ENCODE data around the gene RPTOR.

The RPTOR gene

DNA sequence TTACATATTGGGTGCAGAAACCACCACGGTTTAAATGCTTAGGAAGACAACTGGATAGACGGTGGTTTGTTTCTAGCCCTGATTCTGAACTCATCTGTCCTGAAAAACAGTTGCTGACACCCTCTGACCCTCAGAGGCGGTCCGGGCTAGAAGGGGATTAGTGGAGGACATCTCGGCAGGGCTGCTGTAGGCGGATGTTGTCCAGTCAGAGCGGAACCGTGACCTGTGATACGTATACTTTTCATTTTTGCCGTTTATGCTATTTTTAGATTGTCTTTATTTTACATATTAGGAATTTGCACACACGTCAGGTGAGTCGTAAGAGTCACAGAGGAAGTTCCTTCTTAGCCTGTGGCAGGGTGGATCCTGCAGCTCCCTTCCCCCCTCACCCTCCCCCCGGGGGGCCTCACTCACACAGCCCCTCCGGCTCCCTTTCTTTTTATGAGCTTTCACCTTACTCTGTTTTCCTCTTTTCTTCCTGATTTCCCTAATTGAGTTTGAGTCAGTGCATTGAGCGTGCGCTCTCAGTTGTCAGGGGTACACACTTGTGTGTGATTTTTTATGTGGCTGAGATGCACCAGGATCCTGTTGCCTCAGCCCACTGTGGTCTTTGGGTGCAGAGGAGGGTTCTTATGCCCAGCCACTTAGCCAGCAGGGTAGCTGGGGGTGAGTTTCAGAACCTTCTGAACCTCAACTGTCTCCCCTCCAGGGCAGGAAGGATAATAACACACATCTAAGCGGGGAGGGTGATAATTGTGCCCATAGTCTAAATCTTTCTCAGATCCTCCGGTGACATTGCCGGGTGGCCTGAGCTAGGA is 236.0 kb downstream of the RPTOR start:
- DNase-seq (ENCODE audit: low read depth in 2 of 2): no peak

DNA sequence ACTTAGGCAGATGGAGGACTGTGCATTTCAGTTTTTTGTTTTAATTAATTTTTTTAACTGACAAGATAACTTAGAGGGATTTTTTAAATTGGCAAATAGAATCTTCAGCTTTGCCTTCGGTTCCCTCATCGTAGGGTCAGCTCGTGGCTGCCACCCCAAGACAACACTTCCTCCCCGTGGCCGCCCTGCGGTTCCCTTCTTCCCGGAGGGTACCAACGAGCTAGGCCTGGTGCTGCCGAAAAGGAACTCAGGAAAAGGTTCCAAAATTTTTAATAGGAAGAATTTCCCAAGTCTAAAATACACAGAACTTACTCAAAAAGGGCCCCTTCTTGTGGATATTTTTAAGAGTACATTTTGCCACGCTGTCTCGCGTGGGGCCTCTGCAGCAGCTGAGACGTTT is 236.6 kb downstream of the RPTOR start:
- DNase-seq (ENCODE audit: low read depth in 2 of 2): no peak

DNA sequence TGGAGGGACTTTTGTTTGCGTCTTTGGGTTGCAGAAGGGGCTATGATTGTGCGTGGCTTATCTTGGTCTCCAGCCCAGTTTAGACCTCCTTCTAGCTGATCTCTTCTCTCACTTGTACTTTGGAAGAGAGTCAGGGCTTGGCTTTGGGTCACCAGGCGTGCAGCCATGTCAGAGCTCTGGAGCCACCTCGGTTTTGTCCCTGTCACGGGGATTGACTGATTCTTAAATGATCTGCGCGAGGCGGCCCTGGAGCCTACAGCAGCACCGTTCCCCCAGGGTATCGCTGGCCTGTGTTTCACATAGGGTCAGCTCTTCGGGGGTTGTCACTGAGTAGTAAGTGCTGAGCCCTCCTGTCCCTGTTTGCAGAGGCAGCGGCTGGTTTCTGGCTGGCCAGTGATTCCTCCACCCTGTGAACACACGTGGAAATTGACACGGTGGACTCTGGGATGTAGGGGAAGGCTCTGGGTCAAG is 237.2 kb downstream of the RPTOR start:
- no peak for DNase-seq (ENCODE audit: low read depth in 2 of 2)

DNA sequence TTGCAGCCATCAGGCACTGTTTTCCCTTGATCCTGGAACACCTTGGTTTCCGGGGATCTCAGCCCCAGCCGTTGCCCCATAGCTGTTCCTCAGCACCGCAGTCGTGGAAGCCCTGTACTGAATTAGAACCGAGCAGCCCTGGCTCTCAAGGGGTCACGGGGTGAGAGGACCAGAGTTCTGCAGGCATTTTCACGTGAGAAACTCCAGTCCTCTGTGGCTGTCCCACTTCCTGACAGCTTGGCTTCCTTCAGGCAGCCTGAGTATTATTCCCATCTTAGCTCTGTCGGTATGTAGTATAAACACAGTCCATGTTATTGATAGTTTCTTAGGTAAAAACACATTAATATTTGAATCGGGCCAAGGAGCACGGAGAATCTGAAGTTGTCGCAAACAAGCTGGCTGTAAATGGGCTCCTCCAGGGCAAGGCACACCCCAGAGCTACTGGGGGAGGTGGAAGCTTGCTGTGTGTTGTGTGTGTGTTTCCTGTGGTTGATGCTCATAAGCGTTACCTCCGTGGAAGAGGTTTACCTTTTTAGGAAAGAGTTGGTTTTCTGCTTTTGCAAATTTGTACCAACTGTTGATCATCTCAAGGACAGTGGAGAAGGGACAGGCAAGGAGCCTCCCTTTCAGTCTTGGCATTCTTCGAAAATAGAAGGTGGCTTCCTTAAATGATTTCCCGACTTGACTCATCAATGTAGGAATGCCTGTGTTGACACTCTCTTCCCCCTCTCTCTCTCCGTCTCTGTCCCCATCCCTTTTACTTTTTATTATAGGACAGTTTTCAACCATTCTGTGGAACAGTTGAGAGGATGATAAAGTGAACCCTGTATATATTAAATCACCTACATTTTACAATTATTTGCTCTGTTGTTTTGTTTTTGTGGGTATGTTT is 238.1 kb downstream of the RPTOR start:
- no peak for DNase-seq (ENCODE audit: low read depth in 2 of 2)

DNA sequence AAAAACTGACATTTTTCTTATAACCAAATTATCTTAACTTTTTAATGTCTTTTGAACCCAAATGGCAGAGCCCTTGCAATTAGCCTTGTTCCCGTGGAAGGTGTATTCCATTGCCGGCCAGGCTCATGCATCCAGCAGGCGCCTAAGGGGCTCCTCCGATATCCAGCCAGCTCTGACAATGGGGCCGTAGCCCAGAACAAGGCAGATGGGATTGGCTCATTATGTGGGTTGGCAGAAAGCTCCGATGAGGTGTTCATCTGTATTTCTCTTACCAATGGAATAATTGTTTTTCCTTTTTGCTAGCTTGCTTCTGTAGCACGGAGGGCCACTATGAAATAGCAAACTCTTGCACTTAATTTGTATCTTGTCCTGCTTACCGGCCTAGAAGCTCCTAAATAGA is 238.8 kb downstream of the RPTOR start:
- no peak for DNase-seq (ENCODE audit: low read depth in 2 of 2)

DNA sequence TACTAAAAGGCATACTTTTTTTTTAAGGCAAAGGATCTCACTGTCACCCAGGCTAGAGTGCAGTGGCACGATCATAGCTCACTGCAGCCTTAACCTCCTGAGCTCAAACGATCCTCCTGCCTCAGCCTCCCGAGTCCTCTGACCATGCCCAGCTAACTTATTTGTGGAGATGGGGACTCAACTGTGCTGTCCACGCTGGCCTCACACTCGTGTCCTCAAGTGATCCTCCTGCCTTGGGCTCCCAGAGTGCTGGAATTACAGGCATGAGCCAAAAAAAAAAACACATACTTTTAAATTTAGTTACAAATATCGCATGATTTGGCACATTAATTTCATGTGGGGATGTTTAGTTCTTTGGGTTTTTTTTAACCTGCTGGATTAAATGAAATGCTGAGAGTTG is 239.3 kb downstream of the RPTOR start:
- DNase-seq (ENCODE audit: low read depth in 2 of 2): no peak

DNA sequence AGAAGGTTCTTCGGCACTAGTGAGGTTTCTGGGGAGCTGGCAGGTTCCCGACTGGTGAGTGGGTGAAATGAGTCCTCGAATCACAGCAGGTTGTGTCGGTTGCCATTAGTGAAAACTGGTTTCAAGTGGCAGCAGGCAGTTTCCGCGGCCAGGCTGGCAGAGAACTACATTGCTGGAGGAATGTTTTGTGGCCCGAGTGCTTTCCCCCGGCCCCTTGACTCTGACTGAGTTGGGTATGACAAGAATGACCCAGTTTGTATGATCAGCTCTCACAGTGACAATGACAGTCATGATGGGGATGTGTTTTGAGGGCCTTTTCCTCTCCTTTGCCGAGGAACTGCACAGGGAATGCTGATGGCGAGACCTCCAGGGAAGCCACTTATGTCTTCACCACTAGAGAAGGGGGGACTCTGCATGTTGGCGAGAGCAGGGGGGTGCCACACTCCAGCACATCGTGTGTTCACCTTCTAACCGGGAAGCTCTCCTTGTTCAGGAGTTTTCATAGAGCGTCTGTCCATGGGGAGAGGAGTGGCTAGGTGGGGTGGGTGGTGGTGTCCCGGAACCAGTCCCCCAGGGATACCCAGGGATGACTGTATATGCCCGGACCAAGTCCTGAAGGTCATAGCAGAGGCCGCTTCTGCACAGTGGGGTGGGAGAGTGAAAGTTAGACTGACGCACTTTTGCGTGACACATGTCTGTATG is 241.0 kb downstream of the RPTOR start:
- DNase-seq (ENCODE audit: low read depth in 2 of 2): no peak

DNA sequence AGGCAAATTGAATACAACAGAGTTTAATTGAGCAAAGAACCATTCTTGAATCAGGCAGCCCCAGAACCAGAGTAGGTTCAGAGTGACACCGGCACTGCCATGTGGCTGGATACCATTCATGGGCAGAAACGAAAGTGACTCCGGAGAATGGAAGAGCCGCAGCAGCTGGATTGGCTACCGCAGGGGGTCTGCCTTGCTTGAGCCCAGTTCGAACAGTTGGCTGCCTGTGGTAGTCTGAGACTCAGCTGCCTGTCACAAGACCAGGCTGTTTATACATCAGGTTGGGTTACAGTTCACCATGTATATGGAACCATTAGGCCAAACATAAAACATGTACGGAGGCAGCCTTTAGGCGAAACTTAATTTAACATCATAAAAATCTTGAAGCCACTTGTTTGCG is 241.8 kb downstream of the RPTOR start:
- no peak for DNase-seq (ENCODE audit: low read depth in 2 of 2)

DNA sequence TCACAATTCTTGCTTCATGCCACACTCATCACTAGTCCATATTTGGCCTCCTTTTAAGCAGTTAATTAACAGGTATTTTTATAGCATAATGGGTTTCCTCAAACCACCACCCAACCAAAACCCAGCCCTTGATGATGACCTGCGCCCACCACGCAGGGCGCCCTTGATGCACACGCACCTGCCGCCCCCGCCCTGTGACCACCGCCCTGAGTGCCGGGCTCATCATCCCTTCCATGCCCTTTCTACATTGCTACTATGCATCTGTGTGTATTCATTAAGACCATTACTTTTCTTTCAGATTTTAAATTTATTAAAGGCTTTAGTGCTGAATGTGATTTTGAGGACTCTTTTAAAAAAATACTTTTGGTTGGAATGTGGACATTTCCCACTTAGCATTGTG is 242.2 kb downstream of the RPTOR start:
- DNase-seq (ENCODE audit: low read depth in 2 of 2): no peak

DNA sequence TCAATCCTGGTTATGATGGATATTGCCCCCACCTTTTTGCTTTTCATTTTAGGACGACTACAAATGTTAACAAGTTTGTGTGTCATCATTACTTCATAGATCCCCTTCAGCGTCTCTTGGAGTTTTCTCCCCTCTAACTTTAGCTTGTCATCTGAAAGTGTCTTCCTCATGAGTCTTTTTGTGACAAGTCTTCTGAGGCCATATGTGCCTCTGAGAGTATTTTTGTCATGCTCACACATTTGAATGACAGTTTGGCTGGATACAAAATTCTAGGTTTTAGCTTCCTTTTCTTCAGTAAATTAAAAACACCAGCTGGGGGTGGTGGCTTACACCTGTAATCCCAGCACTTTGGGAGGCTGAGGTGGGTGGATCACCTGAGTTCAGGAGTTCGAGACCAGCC is 243.2 kb downstream of the RPTOR start:
- DNase-seq (ENCODE audit: low read depth in 2 of 2): no peak

DNA sequence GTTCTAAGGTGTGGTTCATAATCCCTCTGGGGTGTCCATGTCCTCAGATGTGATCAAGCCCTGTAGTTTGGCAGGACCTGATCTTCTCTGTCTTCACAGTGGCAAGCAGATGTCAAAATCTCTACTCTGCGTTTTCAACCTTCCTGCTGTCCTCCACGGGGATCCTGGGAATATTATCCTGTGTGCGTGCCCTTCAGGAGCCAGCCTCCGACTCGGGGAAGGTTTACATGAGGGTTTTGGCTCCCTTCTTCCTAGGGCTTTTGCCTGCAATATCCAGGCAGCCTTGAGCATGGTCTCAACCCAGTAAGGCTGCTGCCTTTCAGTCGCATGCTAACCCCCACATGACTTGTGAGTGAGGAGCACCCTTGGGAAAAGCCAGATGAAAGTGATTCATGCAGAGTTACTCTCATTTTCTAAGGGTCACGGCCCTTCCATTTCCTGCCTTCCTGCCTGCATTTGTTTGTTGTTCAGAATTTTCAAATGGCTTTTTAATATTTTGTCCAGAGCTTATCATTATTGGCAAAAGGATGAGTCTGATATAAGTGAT is 244.8 kb downstream of the RPTOR start:
- peak; percentile 77 to 78 for DNase-seq (ENCODE audit: low read depth in 2 of 2)

DNA sequence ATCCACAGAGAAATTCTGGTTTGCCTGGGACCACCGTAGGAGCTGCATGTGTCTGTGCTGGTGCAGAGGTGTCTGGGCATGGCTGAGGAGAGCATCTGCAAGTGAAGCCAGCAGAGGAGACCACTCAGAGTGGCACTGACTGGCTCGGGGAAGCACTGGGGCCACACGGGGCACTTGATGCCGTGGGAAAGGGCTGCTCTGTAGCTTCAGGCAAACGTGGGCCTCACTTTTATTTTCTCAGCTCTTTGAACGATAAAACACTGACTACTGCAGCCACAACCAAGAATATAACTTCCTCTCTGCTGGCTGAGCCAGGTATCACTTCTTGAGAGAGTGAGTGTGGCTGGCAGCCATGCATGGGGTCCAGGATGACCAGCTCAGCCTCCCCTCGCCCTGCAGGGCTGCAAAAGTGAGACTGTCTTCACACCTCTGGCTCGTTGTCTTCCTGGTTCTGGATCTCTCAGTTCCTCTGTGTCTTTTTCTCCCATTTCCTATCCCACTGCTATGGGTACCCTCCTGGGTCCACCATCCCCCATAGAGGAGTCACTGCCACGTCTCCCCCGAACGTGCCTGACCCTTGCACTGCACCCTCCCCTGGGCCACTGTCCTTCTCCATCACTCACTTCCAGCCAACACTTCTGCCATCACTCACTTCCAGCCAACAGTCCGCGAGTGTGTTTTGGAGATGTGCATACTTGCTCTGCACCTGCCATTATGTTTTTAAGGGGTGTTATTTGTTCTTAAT is 245.6 kb downstream of the RPTOR start:
- no peak for DNase-seq (ENCODE audit: low read depth in 2 of 2)

DNA sequence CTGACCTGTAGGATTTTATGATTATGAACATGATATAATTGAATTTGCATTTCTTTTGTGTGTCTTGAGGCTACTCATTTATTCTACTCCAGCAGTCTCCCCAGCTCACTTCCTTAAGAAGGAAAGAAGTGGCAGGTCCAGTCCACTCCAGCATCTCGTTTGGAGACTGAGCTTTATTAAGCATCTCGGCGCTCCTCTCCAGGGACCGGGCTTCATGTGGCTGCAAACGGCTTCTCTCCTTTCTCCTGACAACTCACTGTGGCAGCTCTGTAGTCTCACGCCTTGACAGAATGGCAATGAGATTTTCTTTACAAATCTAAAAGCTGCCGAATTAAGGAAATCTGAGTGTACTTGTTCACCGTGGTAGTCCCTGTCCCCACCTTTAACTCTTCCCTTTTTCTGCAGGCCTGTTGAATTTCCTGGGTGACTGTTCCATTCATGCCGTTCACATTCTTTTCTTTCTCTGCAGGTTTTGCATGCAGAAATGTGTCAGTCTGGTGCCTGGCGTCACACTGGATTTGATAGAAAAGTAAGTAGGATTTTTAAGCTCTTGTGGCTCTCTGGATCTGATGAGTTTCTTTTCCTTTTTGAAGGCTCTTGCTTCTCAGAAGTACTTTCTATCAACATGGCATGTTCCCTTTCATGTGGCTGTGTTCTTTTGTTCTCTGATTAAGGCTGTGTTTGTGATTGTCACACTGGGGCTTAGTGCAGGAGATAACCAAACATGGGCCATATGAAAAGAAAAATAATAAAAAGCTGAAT is 246.5 kb downstream of the RPTOR start:
- DNase-seq (ENCODE audit: low read depth in 2 of 2): no peak

DNA sequence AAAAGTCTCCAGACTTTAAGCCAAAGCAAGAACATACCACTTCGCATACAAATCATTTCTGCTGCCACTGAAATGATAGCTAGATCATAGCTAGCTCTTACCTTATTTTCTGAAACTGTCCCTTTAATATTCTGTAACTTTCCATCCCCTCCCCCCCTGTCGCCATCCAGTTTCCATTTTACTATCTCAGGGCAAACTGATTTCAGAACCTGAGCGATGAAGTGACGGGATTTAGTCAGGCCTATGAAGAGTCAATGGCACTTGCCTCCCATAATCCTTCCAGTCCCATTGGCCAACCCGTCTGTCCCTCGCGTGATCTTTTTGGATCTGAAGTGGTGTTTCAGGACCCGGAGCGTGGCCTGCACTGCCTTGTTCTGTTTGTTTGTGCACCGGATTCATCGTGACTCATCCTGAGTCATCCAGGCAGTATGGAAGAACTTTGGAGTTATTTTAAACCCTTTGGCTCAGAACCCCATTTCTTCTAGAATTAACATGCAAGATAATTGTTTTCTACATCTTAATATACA is 247.2 kb downstream of the RPTOR start:
- DNase-seq (ENCODE audit: low read depth in 2 of 2): peak; percentile 79 to 80

DNA sequence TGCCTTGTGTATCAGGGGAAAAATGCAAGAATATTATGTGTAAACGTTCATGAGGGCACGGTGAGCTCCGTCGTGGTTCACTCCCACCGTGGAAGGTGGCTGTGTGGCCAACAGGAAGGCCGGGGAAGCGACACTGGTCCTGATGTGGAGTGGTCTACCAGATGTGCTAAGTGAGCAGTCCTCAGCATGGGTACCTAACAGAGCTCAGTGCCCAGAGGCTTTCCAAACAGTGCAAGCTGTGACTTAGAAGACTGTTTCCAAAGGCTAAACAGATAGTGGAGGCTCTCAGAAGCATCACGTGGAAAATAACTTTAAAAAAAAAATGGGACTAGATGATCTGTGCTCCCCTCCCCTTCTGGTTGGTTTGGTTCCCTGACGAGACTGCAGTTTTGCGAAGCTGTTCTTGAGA is 247.7 kb downstream of the RPTOR start:
- DNase-seq (ENCODE audit: low read depth in 2 of 2): no peak

DNA sequence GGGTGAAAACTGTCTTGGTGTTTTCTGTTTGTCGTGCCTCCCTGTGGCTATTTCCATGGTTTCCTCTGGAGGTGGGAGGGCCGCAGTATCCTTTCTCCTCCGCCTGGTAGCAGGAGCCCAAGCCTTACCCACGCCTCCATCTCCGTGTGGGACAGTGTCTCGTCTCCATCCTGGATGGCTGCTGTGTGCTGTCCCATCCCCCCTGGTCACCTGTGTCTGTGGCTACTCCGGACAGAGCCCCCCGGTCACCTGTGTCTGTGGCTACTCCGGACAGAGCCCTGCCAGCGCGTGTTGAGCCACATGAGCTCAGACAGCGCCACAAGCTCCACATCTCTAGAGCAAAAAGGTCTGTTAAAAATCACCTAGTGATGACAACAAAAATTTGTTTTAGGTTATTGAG is 248.8 kb downstream of the RPTOR start:
- DNase-seq (ENCODE audit: low read depth in 2 of 2): no peak

DNA sequence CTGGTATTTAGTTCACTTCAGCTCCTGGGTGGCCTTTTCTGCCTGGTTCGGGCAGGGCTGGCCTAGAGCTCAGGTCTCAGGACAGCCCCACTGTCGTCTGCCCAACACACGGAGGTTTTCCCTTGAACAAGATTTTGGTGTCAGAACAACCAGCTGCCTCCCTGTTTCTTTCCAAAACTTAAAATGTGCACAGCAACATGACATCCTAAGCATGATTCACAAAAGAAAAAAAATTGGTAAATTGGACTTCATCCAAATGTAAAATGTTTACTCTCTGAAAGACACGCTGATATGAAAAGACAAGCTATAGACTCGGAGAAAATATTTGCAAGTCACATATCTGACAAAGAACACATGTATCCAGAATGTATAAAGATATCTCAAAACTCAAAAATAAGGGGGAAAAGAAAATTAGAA is 249.2 kb downstream of the RPTOR start:
- DNase-seq (ENCODE audit: low read depth in 2 of 2): peak in 1 of 2 experiments; percentile 28

DNA sequence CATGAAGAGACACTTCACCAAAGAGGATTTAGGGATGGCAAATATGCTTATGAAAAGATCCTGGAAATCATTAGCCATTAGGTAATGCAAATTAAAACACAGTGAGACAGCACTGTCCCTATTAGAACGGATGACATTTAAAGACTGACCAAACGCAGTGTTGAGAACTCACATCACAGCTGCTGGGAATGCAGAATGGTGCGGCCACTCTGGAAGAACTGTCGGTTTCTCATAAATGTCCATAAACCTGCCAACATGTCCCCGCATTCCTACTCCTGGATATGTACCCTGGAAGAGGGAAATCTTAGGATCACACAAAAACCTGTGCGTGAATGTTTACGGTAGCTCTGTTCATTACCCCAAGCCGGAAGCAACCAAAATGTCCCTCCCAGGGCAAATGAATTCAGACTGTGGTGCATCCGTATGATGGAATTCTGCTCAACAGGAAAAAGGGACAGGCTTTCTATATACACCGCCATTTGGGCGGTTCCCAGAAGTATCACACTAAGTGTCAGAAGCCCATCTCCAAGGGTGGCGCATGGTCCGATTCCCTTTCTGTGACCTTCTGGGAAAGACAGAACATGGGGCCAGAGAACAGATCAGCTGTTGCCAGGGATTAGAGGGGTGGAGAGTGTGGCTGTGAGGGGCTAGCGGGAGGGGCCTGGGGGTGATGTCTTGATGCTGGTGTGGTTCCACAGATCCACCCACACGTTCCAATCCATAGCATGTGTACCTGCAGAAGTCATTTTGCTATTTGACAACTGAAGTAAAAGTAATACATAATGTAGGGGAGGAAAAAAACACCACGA is 249.8 kb downstream of the RPTOR start:
- no peak for DNase-seq (ENCODE audit: low read depth in 2 of 2)

DNA sequence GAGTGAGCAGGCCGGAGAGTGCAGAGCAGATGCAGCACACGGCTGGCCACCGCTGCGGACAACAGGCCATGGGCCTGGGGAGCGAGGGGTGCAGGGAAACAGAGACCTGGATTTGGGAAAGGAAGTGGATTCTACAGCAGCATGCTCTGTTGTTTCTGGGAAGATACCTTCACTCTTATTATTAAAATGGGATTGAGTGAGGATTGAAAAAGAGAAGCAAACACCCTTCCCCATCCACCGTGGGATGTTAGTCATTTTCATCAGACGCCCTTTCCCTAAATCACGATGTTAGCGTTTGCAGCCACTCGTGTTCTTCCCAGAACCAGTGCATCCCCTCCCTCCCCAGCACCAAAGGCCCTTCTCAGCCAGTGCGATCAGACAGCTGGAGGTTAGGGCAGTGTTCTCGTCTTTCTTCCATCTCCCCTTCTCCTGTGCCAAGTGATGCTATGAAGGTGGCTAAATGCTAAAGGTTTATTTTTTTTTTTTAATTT is 250.5 kb downstream of the RPTOR start:
- DNase-seq (ENCODE audit: low read depth in 2 of 2): no peak

Measured in fibroblast of skin of left quadriceps (primary cell).